NT2/D1 (cell line): ENCODE results near the gene DIP2C.
"Not testable (repeated sequence)": the region's sequence is repeated elsewhere in the genome, so short reads cannot be mapped to it uniquely, and the experiment has no call there.

Experiments used
- YY1 ChIP-seq: IDR thresholded peaks from 2 replicates; pipeline ENCODE4 v1.6.1; 2011; ENCODE audit not compliant: insufficient read length, insufficient read depth
- ZNF274 ChIP-seq: IDR thresholded peaks from 2 replicates; pipeline ENCODE4 v1.6.1; 2011; ENCODE audit warnings: mild to moderate bottlenecking, low read depth, low read length

DNA sequence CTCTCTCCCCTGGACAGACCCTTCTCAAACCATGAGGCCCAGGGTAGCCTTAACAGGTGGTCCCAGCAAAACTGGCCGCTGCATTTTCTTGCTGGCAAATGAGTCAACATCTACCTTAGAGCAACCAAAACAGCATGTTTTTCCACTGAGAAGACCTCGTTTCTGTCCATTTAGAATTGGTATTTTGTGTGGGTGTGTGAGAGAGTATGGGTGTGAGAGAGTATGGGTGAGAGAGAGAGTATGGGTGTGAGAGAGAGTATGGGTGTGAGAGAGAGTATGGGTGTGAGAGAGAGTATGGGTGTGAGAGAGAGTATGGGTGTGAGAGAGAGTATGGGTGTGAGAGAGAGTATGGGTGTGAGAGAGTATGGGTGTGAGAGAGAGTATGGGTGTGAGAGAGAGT, 157.1 kb downstream of the DIP2C start:
- not testable (repeated sequence) for TF ChIP-seq YY1, ZNF274
